H1 (cell line): ENCODE results near the gene TP53BP1. TPM values are rescaled to one million over a fixed set of nuclear protein-coding genes. Genes with fewer than 3 reads are reported as not detected.

Experiments
- GABPA ChIP-seq: IDR thresholded peaks from 2 replicates; pipeline ENCODE4 v1.6.1; 2011; ENCODE audit warnings: mild to moderate bottlenecking, low read length, moderate library complexity, borderline replicate concordance; ENCODE audit not compliant: insufficient read depth
- YY1 ChIP-seq: IDR thresholded peaks from 2 replicates; pipeline ENCODE4 v1.6.1; 2011; ENCODE audit warnings: low read depth, mild to moderate bottlenecking, low read length
- polyA plus RNA-seq, 7 experiments: library from polyadenylated mRNA; depleted of rRNA in 3 of 7; stranded (reverse) in 5 of 7; unstranded in 2 of 7; fragments of >200 nt in 5 of 7; fragments of 200-250 nt in 2 of 7; gene quantifications; 1 replicate in 5 of 7; 2 replicates in 1 of 7; 4 replicates in 1 of 7; pipeline versions ENCODE4 v1.2.1 to v1.2.3, GENCODE V29; 2011 to 2013; ENCODE audit warnings: missing spikeins in 2 of 7, mixed read lengths in 2 of 7
- total RNA-seq: library from RNA; stranded (reverse); fragmentation: NEBNext Ultra II Directional; extraction: Animal tissue kit (Norgen Biotek cat#: 25700); gene quantifications from 2 replicates; pipeline ENCODE4 v1.2.1, GENCODE V29; 2021

The TP53BP1 gene
- total and polyA plus RNA-seq, 2 of the 8 experiments (the other 6 are each of a cell fraction or from before 2014, with no cell fraction given): 34.1 to 63.6 TPM

DNA sequence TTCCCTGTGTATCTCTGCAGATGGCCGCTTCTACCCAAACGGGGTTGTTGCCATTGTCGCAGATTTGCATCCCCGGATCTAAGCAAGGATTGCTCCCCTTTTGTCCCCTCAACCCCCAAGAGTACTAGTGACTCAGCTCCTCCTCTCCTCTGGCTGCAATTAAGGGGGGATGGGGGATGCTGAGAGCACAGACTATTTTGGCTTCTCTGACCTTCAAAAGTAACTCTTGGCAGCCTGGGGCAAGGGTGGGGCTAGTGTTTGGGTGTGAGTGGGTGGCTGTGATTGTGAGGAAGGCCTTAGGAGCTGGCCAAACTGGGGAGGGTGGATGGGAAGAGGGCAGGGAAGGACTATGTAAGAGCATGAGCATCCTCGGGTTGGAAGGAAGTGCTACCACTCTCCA, 23.2 kb upstream of the TP53BP1 start (continued):
- TF ChIP-seq YY1 (no peak), GABPA (no peak)
- TF ChIP-seq, all 59 proteins: peak for 0
